ENCODE data around the gene CRABP1.

GRCh38 chr15:78391781-78392180 is 51.6 kb downstream of the CRABP1 start:
- no peak for TF ChIP-seq POLR2AphosphoS5 (IDR thresholded peaks at IDR 0.05; ENCODE audit: low read depth, low read length)
- TF ChIP-seq POLR2A (IDR thresholded peaks at IDR 0.05; ENCODE audit: low read depth, low read length): no peak
- no peak for TF ChIP-seq PAX5 (IDR thresholded peaks at IDR 0.05; ENCODE audit: insufficient read depth, low read length, severe bottlenecking)
- TF ChIP-seq POU2F2 (IDR thresholded peaks at IDR 0.05; ENCODE audit: low read depth, low read length): no peak

Measured in GM12891 (cell line).